ENCODE data around the gene SCAMP1.

The SCAMP1 gene

DNA sequence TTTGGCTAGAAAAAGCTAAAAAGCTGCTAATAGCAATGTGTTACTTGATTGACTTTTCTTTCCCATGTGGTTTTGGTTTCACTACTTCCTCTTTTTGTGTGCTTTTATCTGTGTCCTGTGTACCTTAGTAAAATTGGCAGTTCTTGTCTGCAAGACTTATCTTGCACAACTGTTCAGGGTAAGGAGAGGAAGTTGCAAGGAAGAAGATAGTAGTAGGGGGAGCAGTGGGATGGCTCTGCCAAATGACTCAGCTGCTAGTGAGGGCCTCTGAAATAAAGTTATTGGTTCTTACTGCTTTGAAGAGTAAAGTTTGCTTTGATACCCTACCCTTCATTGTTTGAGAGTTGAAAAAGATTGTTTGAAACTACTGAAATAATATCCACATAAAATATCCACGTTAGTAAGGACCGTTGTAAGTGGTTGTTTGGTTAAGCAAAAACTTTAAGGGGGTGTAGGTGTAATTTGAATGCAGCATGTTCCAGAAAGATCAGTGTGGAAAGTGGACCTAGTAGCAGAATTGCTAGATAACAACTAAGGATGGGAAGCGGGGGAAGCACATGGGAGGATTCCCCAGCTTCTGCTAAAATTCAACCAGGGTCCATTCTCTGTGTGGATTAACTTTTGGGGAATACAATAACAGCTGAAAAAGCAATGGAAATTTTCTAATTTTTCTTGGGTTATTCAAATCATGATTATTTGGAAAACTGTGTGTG, 123.5 kb downstream of the SCAMP1 start:
- H3K27ac ChIP-seq (ENCODE audit: low read depth, low read length, poor library complexity, severe bottlenecking) = peak overlapping the region; percentile 78
- H2AFZ ChIP-seq (ENCODE audit: low read length) = no peak overlapping the region
- H3K27me3 ChIP-seq (ENCODE audit: insufficient read depth, low read length) = no peaks in the 10 kb centered on the region
- H3K9ac ChIP-seq (ENCODE audit: low read length) = peak overlapping the region; percentile 24; the same call in 1 of the 2 replicates
- no peaks in the 10 kb centered on the region for H3K79me2 ChIP-seq (ENCODE audit: insufficient read depth, low read length)
- H3K36me3 ChIP-seq (ENCODE audit: insufficient read depth, low read length) = peaks cover 43% of the 10 kb centered on the region
- peak overlapping the region; percentile 3 for H3K4me3 ChIP-seq (ENCODE audit: low read depth, low read length, poor library complexity, severe bottlenecking)
- peaks cover 32% of the 10 kb centered on the region for H3K4me1 ChIP-seq (ENCODE audit: insufficient read depth, low read length, severe bottlenecking)
- no peaks in the 10 kb centered on the region for H3K9me2 ChIP-seq (ENCODE audit: low read depth, low read length)
- TF ChIP-seq EZH2 (IDR thresholded peaks at IDR 0.05; ENCODE audit: borderline replicate concordance, low read length) = no peak
- TF ChIP-seq, protein P1, sequence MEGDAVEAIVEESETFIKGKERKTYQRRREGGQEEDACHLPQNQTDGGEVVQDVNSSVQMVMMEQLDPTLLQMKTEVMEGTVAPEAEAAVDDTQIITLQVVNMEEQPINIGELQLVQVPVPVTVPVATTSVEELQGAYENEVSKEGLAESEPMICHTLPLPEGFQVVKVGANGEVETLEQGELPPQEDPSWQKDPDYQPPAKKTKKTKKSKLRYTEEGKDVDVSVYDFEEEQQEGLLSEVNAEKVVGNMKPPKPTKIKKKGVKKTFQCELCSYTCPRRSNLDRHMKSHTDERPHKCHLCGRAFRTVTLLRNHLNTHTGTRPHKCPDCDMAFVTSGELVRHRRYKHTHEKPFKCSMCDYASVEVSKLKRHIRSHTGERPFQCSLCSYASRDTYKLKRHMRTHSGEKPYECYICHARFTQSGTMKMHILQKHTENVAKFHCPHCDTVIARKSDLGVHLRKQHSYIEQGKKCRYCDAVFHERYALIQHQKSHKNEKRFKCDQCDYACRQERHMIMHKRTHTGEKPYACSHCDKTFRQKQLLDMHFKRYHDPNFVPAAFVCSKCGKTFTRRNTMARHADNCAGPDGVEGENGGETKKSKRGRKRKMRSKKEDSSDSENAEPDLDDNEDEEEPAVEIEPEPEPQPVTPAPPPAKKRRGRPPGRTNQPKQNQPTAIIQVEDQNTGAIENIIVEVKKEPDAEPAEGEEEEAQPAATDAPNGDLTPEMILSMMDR (IDR thresholded peaks at IDR 0.05; ENCODE audit: low read length) = no peak
- H4K20me1 ChIP-seq (ENCODE audit: insufficient read depth, low read length) = no peaks in the 10 kb centered on the region
- peak overlapping the region; percentile 44 for H3K4me2 ChIP-seq (ENCODE audit: low read length)
- H3K9me3 ChIP-seq (ENCODE audit: low read length) = no peaks in the 10 kb centered on the region
- H3F3A ChIP-seq (ENCODE audit: insufficient read depth, low read length) = no peaks in the 10 kb centered on the region

DNA sequence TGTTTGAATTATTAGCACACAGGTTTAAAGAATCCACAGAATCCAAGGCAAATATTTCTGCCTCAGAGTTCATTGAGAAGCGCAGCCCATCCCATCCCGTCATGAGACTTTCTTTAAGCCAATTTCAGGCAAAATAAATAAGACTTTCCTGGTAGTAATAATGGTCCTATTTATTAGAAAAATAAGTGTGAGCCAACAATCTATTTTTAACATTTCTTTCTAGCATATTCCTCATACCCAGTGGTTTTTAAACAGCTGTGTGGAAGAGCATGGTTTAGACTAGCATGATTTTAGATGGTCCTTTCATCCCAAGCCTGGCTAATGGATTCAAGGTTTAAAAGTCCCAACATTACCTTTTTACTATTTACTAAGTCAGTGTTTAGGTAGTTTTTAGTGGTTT, 125.8 kb downstream of the SCAMP1 start:
- Histone ChIP-seq H3K36me3 (ENCODE audit: insufficient read depth, low read length) (peaks cover 64% of the 10 kb centered on the region), H3K9me3 (ENCODE audit: low read length) (no peaks in the 10 kb centered on the region), H3K27me3 (ENCODE audit: insufficient read depth, low read length) (no peaks in the 10 kb centered on the region), H3F3A (ENCODE audit: insufficient read depth, low read length) (no peaks in the 10 kb centered on the region), H3K9ac (ENCODE audit: low read length) (no peak overlapping the region), H2AFZ (ENCODE audit: low read length) (no peak overlapping the region), H3K4me3 (ENCODE audit: low read depth, low read length, poor library complexity, severe bottlenecking) (no peak overlapping the region), H4K20me1 (ENCODE audit: insufficient read depth, low read length) (no peaks in the 10 kb centered on the region), H3K4me2 (ENCODE audit: low read length) (no peak overlapping the region), H3K79me2 (ENCODE audit: insufficient read depth, low read length) (no peaks in the 10 kb centered on the region), H3K27ac (ENCODE audit: low read depth, low read length, poor library complexity, severe bottlenecking) (peak overlapping the region; percentile 8), H3K4me1 (ENCODE audit: insufficient read depth, low read length, severe bottlenecking) (peaks cover 32% of the 10 kb centered on the region), H3K9me2 (ENCODE audit: low read depth, low read length) (no peaks in the 10 kb centered on the region)
- TF ChIP-seq EZH2 (IDR thresholded peaks at IDR 0.05; ENCODE audit: borderline replicate concordance, low read length) = no peak
- TF ChIP-seq, protein P1 (IDR thresholded peaks at IDR 0.05; ENCODE audit: low read length) = no peak

DNA sequence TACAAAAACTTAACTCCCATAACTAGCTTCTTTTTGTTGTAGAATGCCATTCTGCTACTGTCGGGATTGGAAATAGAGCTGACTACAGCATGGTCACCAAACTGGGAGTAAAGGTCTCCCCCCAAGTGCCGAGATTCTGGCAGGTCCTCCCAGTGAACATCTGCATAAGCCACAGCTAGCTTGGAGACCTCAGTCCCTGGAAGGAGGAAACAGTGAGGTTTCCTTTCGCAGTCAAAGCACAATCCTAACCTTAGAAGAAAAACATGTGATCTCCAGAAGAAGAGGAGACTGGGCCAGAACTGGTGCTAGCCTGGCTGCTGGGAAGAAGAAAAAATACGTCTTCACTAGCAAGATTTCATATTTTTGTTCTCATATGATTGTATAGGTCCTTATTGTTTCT, 127.4 kb downstream of the SCAMP1 start:
- Histone ChIP-seq H3K4me2 (ENCODE audit: low read length) (no peak overlapping the region), H3K27ac (ENCODE audit: low read depth, low read length, poor library complexity, severe bottlenecking) (peak overlapping the region; percentile 26), H4K20me1 (ENCODE audit: insufficient read depth, low read length) (no peaks in the 10 kb centered on the region), H3K36me3 (ENCODE audit: insufficient read depth, low read length) (peaks cover 68% of the 10 kb centered on the region), H3K27me3 (ENCODE audit: insufficient read depth, low read length) (no peaks in the 10 kb centered on the region), H3K4me3 (ENCODE audit: low read depth, low read length, poor library complexity, severe bottlenecking) (no peak overlapping the region), H3K9me3 (ENCODE audit: low read length) (no peaks in the 10 kb centered on the region), H3K9me2 (ENCODE audit: low read depth, low read length) (no peaks in the 10 kb centered on the region), H2AFZ (ENCODE audit: low read length) (no peak overlapping the region), H3K79me2 (ENCODE audit: insufficient read depth, low read length) (no peaks in the 10 kb centered on the region), H3F3A (ENCODE audit: insufficient read depth, low read length) (no peaks in the 10 kb centered on the region), H3K9ac (ENCODE audit: low read length) (no peak overlapping the region), H3K4me1 (ENCODE audit: insufficient read depth, low read length, severe bottlenecking) (peaks cover 34% of the 10 kb centered on the region)
- TF ChIP-seq, protein P1 (IDR thresholded peaks at IDR 0.05; ENCODE audit: low read length) = no peak
- TF ChIP-seq EZH2 (IDR thresholded peaks at IDR 0.05; ENCODE audit: borderline replicate concordance, low read length) = no peak

Measured in OCI-LY1 (cell line).